Hindlimb muscle (tissue), 1 donor: Measurements from ENCODE around the gene TMEM95. TPM values are rescaled to one million over a fixed set of nuclear protein-coding genes. Genes with fewer than 3 reads are reported as not detected.
"Not testable (repeated sequence)": the region's sequence is repeated elsewhere in the genome, so short reads cannot be mapped to it uniquely, and the experiment has no call there.

Experiments
- DNase-seq: peaks from one replicate; pipeline ENCODE4 v3.0.0-alpha.2; 2013
- polyA plus RNA-seq: library from polyadenylated mRNA; unstranded; fragments of 120-200 nt; gene quantifications from one replicate; pipeline ENCODE4 v1.2.1, GENCODE V29; 2013; ENCODE audit not compliant: insufficient read length

TMEM95 gene
- polyA plus RNA-seq, 1 donor = not detected

DNA sequence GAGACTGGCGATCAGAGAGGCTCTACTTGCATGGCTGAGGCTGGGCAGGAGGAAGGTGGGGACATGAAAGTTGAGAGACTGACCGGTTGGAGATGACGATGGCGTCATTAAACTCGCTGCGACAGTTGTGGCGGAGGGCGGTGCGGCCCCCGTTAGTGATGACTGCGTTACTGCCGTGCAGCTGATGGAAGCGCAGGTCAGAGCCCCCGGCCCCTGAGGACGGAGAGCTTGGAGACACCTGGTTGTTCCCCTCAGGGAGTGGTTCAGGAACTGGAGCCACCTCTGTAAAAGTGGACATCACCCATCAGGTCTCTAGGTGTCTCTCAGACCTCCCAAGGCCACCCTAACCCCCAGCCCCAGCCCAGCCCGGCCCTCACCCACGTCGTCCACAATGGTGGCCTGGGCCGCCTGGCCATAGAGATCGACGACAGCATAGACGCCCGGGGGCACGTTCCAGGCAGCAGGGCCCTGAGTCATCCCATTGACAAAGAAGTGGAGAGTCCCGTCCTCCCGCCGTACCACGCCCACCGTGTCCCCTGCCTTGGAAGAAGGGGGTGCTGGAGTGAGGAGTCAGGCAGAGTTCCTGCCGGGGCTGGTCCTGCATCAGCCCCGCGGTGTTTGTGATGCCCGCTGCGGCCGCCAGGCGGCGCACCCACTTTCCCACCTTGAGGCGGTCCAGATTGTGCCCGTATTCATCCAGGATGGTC lies 31.1 kb upstream of the TMEM95 start:
- DNase-seq = no peak

DNA sequence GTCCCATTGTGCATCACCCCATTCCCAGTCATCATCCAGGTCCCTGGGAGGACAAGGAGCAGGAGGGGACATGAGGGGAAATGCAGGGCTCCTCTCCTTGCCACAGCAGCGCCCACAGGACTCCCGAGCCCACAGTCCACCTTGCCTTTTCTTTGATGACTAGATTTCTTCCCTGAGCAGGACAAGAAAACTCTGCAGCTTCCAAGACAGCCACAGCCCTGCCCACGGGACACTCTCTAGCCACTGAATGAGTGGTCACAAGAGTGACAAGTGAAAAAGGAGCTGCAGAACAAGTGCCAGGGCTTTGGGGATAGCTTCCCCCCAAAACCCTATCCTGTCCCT lies 30.5 kb upstream of the TMEM95 start:
- no peak for DNase-seq

DNA sequence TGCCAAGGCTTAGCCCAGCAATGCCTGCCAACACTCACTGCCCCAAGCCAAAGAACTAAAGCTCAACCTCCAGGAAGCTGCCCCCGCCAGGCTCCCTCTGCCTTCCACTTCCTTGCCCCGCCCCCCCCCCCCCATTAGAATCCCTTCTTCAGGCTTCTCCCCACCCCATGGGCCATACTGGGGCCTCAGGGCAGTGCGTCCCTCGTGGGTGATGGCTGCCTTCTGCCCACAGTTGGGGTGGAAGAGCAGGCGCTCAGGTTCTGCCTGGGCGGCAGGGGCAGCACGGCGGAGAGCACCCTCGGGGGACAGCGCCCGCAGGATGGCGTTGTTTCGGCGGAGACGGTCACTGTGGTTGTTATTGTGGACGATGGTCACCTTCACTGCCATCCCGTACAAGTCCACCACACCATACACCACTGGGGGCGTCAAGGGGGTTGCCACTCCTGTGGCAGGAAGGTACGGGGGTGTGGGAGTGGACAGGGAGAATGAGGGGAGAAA lies 29.9 kb upstream of the TMEM95 start:
- DNase-seq = no peak

DNA sequence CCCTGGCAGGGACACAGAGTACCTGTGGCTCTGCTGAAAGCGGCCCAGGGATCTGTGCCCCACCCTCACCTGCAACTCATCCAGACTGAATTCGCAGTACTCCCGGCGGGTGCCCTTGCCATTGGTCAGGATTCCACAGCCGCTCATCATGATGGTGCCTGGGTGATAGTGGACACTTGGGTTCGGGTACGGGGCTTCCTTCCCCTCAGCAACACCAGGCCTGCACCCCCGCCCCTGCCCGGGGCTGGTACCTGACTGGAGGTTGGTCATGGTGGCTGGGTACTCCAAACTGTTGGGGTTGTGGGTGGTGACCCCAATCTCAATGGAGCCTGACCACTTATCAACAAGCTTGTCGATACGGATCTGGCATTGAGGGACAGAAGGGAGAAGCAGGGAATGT lies 28.8 kb upstream of the TMEM95 start:
- no peak for DNase-seq

DNA sequence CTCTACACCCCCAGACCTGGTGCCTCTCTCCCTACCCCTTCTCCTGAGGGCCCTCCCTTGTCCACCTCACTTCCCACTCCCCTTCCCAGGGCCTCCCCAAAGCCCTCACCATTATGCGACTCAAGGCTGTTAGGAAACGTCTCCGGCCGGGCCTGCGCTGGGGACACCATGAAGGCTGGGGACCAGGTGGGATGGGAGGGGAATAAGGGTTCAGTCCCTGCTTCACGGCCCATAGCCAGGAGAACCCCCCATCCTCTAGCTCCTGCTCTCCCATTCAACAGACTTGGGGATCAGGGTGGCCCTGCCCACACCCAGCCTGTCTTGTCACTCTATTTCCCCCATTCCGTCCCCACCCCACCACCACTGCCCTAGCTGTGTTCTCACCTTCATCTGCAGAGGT lies 27.9 kb upstream of the TMEM95 start:
- DNase-seq = no peak

DNA sequence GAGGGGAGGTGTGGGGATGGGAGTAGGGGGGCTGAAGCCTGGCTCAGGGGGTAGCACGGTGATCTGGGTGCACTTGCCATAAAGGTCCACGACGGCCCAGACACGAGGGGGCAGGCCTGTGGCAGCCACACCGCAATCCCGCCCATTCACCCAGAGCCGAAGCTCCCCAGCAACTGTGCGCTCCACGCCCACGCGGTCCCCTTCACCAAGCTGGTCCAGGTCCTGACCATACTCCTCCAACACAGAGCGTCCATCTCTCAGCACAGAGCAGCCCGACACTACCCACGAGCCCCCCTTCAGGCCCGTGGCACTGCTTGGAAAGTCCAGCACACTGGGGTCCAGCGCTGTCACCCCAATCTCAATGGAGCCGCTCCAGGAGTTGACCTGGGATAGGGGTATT lies 27.5 kb upstream of the TMEM95 start:
- DNase-seq = no peak

DNA sequence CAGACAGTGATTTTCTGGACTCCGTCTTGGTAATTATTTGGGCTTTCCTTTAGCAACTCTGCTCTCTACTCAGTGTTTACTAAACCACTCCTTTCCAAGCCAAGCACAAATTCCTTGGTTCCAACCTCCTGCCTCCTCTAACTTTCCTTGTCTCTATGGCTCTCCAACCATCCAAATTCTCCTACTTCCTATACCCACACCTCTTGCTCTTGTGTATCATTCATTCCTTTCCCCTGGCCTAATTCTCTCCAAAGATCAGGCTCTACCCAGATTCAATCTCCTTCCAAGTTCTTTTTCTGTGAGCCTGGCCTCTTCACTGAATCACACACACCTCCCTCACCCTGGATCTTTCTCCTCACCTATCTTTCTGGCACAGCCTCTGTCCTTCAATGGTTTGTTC lies 26.9 kb upstream of the TMEM95 start:
- DNase-seq = no peak

DNA sequence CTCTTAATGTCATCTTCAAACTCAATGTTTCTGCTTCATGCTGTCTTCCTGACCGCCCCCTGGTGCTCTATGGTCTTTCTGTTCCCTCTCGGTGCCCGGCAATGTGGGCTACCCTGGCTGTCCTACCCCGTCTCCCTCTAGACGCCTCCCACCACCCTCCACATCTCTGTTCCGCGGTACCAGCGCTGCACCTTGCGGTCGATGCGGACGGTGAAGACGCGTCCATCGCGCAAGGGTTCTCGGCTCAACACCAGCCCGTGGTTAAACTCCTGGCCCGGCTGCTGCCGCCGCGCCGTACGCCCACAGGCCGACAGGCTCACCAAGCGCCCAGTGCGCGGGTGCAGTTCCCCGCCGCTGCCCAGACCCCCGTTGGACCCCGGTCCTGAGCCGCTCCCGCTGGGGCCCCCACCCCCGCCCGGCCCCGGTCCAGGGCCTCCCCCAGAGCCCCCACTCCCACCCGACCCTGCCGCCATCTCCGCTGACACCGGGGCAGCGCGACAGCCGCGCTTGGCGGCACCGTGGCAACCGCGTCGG lies 26.0 kb upstream of the TMEM95 start, which contains the start of gene NEURL4:
Gene NEURL4, minus strand, starts transcription at position 496 of the 534 bp plus-strand sequence. Its CDS starts 23 bp downstream, at position 473.
- DNase-seq = no peak

DNA sequence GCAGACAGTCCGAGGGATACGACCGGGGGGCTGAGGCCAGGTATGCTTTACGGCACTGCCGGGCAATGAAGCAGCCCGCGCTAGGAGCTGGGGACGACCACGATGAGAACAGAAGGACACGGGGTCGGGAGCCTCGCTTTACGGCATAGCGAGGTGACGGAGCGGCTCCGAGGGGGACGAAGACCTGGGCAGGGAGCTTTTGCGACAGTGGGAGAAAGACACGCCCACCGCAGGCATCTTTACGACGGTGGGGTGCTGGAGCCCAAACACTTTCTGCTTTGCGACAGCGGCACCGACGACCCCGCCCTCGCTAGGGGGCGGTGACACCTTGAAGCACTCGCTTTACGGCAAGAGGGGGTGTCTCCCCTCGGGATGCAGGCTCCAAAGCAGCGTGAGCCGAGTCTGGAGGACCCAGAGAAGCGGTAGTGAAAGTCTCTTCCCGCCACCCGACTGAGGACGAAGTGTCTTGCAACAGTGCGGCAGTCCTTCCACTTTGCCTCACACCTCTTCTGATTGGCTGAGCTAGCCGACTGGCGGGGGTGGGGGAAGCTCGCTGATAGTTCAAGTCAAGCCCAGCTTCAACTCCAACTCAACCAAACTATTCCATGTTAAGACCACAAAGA lies 25.5 kb upstream of the TMEM95 start:
- peak; percentile 99 for DNase-seq

DNA sequence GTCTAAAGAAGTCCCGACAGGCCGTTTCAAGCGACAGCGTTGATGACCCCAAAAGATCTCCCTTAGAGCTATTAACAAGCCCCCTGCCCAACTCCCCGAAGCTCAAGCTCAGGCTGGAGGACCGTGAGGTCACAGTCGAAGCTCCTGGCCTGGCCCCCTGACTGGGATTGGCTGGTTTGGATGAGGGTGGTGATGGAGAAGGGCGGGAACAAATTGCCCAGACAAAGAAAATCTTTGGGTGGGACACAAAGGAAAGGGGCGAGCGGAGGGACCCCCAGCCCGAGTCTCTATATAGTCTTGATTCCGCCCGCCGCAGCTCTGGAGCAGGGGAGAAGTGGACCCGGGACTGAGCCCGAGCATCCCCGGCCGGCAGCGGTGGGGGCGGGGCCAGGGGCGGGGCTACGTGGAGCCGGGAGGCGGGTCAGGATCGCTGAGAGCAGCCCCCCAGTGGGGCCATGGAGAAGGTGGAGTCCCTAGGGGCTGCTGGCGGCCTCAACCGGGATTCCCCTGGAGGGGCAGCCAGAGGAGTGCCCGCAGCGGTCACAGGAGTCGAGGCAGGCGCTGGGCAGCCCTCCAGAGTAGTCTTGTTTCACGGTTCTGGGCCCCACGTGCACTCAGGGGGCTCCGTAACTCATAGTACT lies 24.8 kb upstream of the TMEM95 start:
- peak; percentile 90 for DNase-seq

DNA sequence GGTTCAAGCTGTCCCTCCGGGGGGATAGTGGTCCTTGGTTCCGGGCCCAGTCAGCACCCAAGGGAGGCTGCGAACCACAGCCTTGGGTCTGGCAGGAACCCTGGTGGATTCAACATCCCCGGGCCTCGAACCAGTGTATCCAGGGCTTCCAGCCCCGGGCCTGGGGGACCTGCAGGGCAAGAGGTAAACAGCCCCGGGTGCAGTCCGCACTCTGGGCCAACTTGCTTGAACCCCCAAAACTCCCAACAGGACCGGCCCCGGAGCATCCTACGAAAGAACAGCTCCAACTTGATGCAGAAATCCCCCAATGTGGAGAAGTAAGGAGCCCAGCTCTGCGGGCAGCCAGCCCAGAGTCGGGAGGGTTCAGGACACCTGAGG lies 24.3 kb upstream of the TMEM95 start:
- DNase-seq = no peak

DNA sequence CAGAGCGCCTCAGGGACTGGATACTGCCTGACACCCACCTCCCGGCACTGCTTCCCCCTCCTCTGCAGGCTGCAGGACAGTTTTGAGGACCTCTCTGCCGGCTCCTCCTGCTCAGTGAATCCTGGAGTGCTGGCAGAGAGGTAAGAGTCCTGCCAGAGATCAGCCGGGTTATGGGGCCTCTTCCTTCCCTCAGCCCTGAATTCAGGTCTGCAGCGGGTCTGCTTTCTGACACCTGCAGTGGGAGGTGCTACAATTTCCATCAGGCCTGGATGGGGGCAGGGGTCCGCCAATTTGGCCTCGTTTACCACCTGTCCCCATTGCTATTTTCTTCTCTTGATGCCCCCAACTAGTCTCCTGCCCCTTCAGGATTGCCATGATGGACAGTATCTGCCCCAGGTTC lies 22.8 kb upstream of the TMEM95 start:
- no peak for DNase-seq

DNA sequence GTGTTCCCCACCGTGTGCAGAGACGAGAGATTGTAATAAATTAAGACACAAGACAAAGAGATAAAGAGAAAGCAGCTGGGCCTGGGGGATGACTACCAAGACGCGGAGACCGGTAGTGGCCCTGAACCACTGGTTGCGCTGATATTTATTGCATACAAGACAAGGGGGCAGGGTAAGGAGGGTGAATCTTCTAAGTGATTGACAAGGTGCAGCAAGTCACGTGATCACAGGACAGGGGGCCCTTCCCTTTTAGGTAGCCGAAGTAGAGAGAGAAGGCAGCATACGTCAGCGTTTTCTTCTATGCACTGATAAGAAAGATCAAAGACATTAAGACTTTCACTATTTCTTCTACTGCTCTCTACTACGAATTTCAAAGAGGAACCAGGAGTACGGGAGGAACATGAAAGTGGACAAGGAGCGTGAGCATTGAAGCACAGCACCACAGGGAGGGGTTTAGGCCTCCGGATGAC lies 22.3 kb upstream of the TMEM95 start:
- DNase-seq = not testable (repeated sequence)

DNA sequence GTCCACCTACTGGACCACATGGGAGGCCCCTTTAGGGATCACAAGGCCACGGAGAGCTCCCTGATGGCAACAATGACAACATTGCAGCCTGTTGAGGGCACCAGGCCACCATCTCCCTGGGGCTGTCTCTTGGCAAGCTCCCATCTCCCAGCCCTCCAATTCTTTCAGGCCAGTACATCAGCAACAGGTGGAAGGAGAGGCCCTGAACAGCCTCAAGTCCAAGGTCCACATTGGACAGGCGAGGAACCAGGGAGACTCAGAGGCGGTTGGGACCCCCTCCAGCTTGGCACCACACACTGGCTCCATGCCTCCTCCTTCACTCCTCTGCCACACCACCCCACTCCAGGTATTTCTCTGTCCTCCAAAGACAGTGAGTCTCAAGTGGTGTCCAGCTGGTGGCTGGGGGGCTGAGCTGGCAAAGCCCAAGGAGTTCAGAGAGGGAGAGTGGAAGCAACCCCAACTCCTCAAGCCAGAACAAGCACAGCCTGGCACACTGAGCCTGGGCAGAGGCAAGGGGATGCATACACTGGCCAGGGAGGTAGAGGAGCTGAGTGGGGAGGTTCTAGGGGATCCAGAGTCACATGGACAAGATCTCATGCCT lies 19.9 kb upstream of the TMEM95 start:
- DNase-seq = no peak

DNA sequence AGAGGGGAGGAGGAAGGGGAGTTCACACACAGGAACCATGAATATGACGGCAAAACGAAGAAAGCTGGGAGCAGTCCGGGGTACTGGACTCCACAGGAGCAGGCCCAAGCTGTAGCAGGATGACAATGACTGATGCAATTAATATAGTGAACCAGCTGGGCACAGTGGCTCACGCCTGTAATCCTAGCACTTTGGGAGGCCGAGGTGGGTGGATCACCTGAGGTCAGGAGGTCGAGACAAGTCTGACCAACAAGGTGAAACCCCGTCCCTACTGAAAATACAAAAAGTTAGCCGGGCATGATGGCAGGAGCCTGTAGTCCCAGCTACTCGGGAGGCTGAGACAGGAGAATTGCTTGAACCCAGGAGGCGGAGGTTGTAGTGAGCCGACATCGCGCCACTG lies 19.2 kb upstream of the TMEM95 start:
- not testable (repeated sequence) for DNase-seq

DNA sequence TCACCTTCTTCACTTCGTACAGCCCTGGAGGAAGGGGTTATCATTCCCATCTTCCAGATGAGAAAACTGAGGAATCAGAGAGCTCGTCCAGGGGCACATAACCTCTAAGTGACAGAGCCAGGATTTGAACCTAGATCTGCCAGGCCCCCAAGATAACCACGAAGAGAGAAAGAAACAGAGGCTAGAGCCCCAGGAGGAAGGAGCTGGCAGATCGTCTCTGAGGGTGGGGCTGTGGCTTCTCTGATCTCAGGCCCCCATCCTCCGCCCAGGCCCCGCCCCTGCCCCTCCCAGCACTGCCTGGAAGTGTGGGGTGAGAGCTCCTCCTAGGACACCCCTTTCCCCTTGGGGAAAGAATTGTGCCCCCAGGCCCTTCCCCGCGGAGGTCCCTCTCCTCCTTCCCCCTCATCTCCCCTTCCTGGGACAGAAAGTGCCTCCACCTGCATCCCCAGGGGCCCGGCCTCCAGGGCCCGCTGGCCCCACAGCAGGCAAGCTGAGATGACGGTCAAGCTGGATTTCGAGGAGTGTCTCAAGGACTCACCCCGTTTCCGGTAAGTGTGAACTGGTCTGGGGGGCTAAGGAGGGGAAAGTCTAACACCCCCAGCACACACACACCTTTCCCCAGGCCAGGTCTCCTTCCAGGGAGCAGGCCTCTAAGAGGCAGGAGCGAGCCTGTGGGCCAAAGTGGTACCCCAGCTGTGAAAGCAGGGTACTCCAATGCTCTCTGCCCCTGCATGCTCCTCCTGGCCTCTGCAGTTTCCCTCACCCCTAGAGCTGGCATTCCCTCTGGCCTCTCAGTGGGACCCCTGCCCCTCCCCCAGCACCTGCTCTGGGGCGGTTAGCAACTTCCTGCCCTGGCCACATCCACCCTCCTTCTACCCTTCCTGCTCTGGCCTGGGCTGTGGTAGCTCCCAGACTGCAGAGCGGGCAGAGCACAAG lies 18.4 kb upstream of the TMEM95 start, which contains the start of gene ACAP1:
Gene ACAP1, plus strand, starts transcription at position 290 of the 936 bp plus-strand sequence. Its CDS starts 206 bp downstream, at position 496.
- DNase-seq = no peak

DNA sequence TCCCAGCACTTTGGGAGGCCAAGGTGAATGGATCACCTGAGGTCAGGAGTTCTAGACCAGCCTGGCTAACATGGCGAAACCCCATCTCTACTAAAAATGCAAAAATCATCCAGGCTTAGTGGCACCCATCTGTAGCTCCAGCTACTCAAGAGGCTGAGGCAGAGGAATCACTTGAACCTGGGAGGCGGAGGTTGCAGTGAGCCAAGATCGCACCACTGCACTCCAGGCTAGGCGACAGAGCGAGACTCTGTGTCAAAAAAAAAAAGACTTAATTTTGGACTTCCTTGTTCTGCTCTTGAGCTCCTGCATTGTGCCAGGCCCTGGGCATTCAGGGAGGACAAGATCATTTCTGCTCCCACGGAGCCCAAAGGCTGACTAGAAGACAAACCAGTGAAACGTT lies 17.4 kb upstream of the TMEM95 start:
- not testable (repeated sequence) for DNase-seq

DNA sequence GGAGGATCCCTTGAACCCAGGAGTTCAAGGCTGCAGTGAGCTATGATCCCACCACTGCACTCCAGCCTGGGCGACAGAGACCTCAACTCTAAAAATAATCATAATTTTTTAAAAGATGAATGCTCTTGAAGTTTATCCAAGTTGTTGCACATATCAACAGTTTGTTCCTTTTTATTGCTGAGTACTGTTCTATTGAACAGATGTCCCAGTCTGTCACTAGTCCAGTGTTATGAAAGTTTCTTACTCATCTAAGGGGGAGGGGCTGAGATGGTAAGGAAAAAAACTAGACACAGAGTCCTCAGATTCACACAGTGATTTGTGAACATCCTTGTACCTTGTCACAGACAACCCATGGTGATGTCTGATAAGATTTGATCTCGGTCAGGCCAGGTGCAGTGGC lies 14.8 kb upstream of the TMEM95 start:
- no peak for DNase-seq

DNA sequence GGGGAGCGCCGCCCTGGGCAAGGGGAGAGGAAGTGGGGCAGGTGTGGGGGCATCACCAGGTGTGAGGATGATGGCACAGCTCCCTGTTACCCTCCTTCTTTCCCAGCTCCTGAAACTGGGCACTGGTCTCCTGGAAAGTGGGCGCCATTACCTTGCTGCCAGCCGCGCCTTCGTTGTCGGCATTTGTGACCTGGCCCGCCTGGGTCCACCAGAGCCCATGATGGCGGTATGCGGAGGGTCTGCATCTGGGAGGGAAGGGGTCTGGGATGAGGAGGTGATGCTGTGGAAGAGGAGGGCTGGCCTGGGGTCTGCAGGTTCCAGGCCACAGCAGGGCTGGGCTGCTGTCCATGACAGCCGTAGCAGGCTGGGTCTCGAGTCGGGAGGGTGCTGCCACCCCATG lies 13.1 kb upstream of the TMEM95 start:
- DNase-seq = no peak

DNA sequence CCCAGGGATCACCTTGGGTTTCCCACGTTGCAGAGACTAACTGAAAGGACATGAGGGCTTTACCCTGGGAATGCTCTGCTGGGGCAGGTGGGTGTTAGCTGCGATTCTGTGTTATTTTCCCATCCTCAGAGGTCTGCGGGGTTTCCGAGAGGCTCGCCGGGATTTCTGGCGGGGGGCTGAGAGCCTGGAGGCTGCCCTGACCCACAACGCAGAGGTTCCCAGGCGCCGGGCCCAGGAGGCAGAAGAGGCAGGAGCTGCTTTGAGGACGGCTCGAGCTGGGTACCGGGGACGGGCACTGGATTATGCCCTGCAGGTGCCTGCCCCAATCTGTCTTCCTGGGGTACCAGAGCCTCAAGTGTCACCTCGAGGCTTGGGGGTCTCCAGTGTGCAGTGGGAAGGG lies 11.7 kb upstream of the TMEM95 start:
- no peak for DNase-seq

DNA sequence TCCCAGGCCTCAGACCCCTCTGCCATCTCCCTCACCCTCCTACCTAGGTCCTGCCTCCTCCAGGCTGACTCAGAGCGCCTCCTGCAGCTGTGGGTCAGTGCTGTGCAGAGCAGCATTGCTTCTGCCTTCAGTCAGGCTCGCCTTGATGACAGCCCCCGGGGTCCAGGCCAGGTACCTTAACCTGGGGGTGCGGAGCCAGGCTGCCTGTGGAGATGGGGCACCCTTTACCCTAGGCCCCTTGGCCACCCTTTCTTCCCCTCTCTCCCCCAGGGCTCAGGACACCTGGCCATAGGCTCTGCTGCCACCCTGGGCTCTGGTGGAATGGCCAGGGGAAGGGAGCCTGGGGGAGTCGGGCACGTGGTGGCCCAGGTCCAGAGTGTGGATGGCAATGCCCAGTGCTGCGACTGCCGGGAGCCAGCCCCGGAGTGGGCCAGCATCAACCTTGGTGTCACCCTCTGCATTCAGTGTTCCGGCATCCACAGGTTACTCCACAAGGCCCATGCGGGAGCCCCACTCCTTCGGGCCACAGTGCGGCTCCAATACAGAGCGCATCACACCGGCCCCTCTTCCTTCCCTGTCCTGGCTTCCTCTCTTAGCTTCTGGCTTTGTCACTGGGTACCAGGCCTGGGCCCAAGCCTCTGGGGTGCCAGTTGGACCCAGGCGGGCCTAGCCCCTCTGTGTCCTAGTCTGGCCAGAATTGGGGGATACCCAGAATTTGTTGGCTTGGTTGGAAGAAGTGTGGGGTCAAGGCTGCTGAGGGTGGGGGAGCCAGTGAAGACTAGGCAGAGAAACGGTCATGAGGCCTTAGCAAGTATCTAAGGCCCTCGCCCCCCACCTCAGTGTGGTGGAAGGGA lies 8.0 kb upstream of the TMEM95 start:
- DNase-seq = no peak
